Measurements from ENCODE around the gene CD164L2. TPM values are rescaled to one million over a fixed set of nuclear protein-coding genes. Genes with fewer than 3 reads are reported as not detected.

CD164L2 gene
- total RNA-seq, 1 experiment from 2014 or later = 0.63 TPM

GRCh38 chr1:27356277-27356618, 26.9 kb downstream of the CD164L2 start:
- Histone ChIP-seq H2AFZ (no peak overlapping the region), H3F3A (ENCODE audit: insufficient read depth, low read depth) (no peaks in the 10 kb centered on the region), H3K36me3 (ENCODE audit: low read depth) (no peaks in the 10 kb centered on the region), H3K4me1 (replicated peaks; ENCODE audit: insufficient read depth) (no peaks in the 10 kb centered on the region), H3K9me2 (ENCODE audit: insufficient read depth) (no peaks in the 10 kb centered on the region), H3K27me3 (ENCODE audit: insufficient read depth, low read depth) (no peaks in the 10 kb centered on the region), H4K20me1 (ENCODE audit: insufficient read depth) (no peaks in the 10 kb centered on the region), H3K9me3 (ENCODE audit: insufficient read depth, low read depth) (no peaks in the 10 kb centered on the region), H3K4me2 (no peak overlapping the region), H3K4me3 (no peak overlapping the region), H3K27ac (no peak overlapping the region), H3K79me2 (ENCODE audit: low read depth) (no peaks in the 10 kb centered on the region)
- POLR2A ChIA-PET (ENCODE audit: unreplicated experiment) = no interaction called here
- no TSS peak for BruUV-seq (replicated peaks)
- TF ChIP-seq, protein P1, sequence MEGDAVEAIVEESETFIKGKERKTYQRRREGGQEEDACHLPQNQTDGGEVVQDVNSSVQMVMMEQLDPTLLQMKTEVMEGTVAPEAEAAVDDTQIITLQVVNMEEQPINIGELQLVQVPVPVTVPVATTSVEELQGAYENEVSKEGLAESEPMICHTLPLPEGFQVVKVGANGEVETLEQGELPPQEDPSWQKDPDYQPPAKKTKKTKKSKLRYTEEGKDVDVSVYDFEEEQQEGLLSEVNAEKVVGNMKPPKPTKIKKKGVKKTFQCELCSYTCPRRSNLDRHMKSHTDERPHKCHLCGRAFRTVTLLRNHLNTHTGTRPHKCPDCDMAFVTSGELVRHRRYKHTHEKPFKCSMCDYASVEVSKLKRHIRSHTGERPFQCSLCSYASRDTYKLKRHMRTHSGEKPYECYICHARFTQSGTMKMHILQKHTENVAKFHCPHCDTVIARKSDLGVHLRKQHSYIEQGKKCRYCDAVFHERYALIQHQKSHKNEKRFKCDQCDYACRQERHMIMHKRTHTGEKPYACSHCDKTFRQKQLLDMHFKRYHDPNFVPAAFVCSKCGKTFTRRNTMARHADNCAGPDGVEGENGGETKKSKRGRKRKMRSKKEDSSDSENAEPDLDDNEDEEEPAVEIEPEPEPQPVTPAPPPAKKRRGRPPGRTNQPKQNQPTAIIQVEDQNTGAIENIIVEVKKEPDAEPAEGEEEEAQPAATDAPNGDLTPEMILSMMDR (conservative IDR thresholded peaks at IDR 0.05) = no peak
- no peak for TF ChIP-seq EZH2 (IDR thresholded peaks at IDR 0.05; ENCODE audit: low read depth)
- CTCF ChIA-PET = interaction anchor here (0.6 kb wide), 1 partner anchor 1249 kb away, joined by 5 read pairs; no protein-coding TSS in a partner anchor
- no peak for DNase-seq
- intact Hi-C loops (cut with micrococcal nuclease; ENCODE audit: unreplicated experiment) = no loop called here

DNA sequence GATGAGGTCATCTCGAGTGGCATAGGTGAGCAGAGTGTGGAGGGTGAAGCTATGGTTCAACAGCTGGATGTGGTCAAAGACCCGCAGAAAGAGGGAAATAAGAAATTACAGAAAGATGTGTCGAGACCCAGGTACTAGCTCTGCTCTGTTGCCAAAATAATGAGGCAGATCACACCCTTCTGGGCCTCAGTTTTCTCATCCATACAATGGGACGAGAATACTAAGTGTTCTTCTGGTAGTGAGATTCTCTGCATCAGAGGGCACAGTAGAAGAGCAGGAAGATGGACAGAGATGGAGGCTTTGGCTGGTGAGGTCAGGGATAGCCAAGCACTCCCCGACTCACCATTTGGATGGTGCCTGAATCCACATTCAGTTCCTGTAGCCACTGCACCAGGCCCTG, 27.4 kb downstream of the CD164L2 start:
- POLR2A ChIA-PET (ENCODE audit: unreplicated experiment) = no interaction called here

GRCh38 chr1:27353629-27354028, 29.5 kb downstream of the CD164L2 start:
- H3K27me3 ChIP-seq (ENCODE audit: insufficient read depth, low read depth) = no peaks in the 10 kb centered on the region
- H3F3A ChIP-seq (ENCODE audit: insufficient read depth, low read depth) = no peaks in the 10 kb centered on the region
- H3K79me2 ChIP-seq (ENCODE audit: low read depth) = no peaks in the 10 kb centered on the region
- no peak overlapping the region for H2AFZ ChIP-seq
- intact Hi-C loops (cut with micrococcal nuclease; ENCODE audit: unreplicated experiment) = no loop called here
- DNase-seq = no peak
- TF ChIP-seq, protein P1 (conservative IDR thresholded peaks at IDR 0.05) = no peak
- TF ChIP-seq EZH2 (IDR thresholded peaks at IDR 0.05; ENCODE audit: low read depth) = no peak
- 0 out of 2 replicates have a peak, but pooled peaks cover 4% of the 10 kb centered on the region for H3K4me1 ChIP-seq (replicated peaks; ENCODE audit: insufficient read depth)
- ChIA-PET POLR2A (ENCODE audit: unreplicated experiment) (no interaction called here), CTCF (interaction anchor here (0.7 to 0.8 kb wide), 2 partner anchors 13 to 221 kb away, joined by 3 read pairs; partner anchors contain the start of gene MAP3K6)
- no peak overlapping the region for H3K4me2 ChIP-seq
- no peaks in the 10 kb centered on the region for H3K36me3 ChIP-seq (ENCODE audit: low read depth)
- no peaks in the 10 kb centered on the region for H4K20me1 ChIP-seq (ENCODE audit: insufficient read depth)
- H3K4me3 ChIP-seq = no peak overlapping the region
- H3K9me2 ChIP-seq (ENCODE audit: insufficient read depth) = no peaks in the 10 kb centered on the region
- no peaks in the 10 kb centered on the region for H3K9me3 ChIP-seq (ENCODE audit: insufficient read depth, low read depth)
- H3K27ac ChIP-seq = no peak overlapping the region
- BruUV-seq (replicated peaks) = no TSS peak

More for the DNA sequence above, 27.4 kb downstream of the CD164L2 start:
- Histone ChIP-seq H3K9me3 (ENCODE audit: insufficient read depth, low read depth) (no peaks in the 10 kb centered on the region), H3K27me3 (ENCODE audit: insufficient read depth, low read depth) (no peaks in the 10 kb centered on the region), H3K4me2 (no peak overlapping the region), H3K79me2 (ENCODE audit: low read depth) (no peaks in the 10 kb centered on the region), H3K4me1 (replicated peaks; ENCODE audit: insufficient read depth) (no peaks in the 10 kb centered on the region), H3K27ac (no peak overlapping the region), H3F3A (ENCODE audit: insufficient read depth, low read depth) (no peaks in the 10 kb centered on the region), H3K36me3 (ENCODE audit: low read depth) (no peaks in the 10 kb centered on the region), H2AFZ (no peak overlapping the region), H3K4me3 (no peak overlapping the region), H3K9me2 (ENCODE audit: insufficient read depth) (no peaks in the 10 kb centered on the region), H4K20me1 (ENCODE audit: insufficient read depth) (no peaks in the 10 kb centered on the region)
- CTCF ChIA-PET = no interaction called here
- BruUV-seq (replicated peaks) = no TSS peak
- DNase-seq = no peak
- intact Hi-C loops (cut with micrococcal nuclease; ENCODE audit: unreplicated experiment) = no loop called here
- TF ChIP-seq, protein P1 (conservative IDR thresholded peaks at IDR 0.05) = no peak
- no peak for TF ChIP-seq EZH2 (IDR thresholded peaks at IDR 0.05; ENCODE audit: low read depth)
